NAMALWA (cell line): Measurements from ENCODE around the gene PRKCH.
"Not testable (repeated sequence)": the region's sequence is repeated elsewhere in the genome, so short reads cannot be mapped to it uniquely, and the experiment has no call there.

Source experiments
- DNase-seq: peaks from one replicate; pipeline ENCODE4 v3.0.0-alpha.2; 2015; ENCODE audit warnings: low spot score

PRKCH gene

DNA sequence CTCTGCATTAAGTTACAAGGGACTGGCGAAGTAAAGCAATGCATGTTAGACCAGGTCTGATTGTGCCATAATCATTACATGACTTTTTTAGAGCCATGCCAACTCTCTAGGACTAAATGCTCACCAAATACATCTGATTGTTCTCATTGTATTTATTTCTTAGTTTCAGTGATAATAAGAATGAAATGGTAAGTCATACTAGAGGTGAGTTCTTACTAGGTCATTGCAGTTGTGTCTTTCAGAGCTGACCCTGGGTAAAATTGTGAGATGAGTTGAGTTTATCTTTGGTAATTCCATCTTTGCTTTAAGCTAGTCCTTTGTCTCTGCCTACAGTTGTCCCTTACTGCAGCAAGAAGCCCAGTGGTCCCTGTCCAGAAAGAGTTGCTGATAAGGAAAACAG is 73.2 kb downstream of the PRKCH start:
- no peak for DNase-seq

DNA sequence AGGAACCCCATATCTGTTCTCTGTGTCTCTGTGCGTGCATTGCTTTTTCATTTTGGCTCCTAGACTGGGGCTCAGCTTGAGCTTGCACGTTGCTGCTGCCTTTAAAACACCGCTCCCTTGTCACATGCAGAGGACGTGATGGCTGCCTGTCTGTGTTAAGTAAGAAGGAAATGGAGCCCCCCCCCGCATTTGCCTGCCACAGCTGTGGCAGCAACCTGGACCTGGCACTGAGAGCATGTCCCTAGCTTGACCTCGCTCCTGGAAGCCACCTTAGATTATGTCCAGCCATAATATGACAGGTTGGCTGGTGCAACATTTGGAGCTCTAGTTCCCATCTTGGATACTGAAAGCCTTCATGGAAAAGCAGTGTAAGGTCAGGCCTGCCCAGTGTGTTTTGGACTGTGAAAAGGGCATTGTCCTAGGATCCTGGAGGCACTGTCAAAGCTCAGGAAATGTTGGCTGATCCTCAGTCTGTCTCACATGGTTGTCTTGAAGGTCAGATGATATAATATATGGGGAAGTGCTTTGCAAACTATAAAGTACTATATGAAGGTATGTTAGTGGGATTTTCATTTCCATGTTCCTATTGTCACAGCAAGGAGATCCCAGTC is 73.8 kb downstream of the PRKCH start:
- DNase-seq, result no peak

DNA sequence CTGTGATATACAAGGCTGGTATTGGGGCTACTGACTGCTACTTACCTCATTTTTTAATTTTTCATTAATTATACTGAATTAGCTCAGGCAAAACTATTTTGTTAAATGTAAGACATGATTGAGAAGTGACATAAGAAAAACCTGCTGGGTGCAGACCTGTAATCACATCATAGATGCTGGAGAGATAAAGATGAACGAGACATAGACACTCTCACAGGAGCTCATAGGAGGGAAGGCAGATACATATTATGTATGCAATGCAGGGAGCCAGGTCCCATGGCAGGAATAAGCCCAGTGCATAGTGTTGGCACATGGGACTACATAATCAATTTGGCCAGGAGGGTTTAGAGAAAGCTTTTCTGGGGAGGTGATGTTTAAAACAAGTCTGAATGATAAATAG is 74.9 kb downstream of the PRKCH start:
- no peak for DNase-seq

DNA sequence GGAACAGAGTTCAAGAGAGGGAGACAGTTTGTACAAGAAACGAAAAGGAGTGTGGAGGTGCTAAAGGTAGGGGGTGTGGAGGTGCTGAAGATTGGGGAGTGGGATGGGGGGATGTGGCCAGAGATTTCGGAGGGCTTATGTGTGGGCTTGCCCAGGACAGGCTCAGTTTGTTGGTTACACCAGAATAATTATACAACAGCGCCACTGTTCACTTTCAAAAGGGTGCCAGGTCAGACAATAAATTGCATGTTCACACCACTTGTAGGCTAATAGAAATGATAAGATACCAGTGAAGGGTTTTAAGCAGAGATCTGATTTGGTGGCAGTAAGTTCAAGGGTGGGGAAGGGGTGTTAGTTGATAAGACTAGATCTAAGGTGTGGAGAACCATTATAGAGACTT is 75.3 kb downstream of the PRKCH start:
- DNase-seq, result no peak

DNA sequence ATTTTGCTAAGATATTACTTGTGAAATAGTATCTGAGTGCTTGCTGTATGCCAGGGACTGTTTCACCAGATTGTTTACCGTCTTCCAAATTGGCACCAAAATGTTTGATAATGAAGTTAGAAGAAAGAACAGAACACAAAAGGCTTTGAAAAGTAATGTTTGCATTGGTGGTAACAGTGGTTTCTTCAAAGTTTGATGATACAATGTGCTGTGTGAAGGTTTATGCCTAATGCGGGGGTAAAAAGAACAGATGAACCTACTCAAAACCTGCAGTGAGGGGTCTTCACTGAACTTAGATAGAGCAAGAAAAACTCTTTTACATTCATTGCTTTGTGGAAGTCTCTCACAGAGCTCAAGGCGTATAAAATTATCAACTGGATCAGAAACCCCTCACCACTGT is 76.2 kb downstream of the PRKCH start:
- DNase-seq, result no peak

DNA sequence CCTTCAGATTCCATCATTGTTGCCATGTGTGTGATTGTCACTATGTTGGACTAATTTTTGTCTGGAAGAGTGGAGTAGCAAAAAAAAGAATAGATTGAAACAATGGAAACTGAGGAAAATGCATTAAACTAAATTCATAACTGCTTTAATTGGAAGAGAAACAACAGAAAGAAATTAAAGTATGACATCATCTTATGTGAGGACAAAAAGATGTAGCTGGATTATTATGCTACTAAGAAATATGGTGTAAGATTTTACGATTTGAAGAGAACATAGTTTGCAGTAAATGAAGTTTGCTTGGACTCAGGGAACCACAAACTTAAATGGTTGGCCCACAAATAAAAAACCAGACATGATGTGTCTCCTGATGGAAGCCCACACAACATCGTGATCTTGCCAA is 76.8 kb downstream of the PRKCH start:
- DNase-seq, result no peak

DNA sequence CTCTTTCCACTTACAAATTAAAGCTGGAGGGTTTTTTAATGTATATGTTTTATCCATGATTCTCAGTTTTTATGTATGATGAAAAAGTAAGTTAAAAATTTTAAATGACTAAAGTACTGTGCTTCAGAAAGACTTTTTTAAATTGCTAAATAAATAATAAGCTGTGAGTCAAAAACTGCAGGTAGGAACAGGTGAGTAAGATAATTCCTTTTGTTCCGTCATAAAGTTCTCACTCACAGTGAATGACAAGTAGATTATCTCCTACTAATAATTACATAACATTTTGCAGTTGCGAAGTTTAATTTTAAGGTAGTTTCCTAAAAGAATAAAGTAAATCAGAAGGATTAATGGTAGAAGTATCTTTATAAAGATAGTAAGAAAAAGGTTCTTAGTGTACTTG is 78.0 kb downstream of the PRKCH start:
- no peak for DNase-seq

DNA sequence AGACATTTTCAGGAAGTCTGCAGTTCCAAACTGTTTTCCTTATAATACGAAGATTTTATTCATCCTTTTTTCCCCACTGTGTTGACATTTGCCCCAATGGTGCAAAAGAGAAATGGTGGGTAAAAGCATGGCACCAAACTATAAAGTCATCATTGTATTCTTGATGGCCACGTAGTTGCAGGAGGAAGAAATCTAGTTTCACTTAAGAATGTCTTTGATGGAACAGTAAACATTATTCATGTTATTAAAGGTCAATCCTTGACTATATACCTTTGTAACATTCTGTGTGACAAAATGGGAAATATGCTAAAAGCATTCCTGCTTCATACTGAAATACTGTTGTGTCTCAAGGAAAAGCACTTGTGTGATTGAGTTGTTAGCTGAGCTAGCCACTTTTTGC is 80.1 kb downstream of the PRKCH start:
- no peak for DNase-seq

DNA sequence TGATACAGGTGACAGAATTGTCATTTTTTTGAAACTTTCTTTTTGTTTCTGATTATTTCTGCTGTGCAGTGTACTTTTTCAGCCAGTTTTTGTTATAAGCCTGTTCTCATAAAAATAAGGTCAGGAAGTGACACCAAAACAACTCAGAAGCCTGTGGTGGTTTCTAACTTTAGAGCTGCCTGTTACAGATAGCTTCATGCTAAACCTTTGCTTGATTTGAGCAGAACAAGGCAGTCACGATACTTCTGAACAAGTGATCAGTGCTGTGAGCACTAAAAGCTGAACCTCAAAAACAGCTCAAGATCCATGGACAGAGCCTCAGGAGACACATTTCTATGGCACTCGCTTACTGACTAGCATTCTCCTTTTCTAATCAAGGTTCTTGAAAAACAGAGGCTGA is 82.0 kb downstream of the PRKCH start:
- DNase-seq, result no peak

DNA sequence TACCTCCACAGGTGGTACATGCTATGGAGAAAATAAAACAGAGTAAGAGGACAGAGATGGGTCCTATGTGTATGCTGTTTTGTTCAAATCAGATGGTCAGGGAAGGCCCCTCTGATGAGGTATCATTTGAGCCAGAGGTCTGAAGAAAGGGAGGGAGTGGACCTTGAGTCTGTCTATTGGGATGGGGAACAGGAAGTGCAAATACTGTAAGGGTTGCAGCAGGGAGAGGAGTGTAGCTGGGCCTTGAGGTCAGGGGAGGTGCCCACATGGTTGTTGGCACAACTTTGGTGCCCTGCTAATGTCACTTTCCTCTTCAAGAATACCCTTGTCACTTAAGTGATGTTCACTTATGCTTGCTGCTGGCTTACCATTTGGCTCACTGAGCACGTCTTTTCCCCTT is 83.3 kb downstream of the PRKCH start:
- no peak for DNase-seq

DNA sequence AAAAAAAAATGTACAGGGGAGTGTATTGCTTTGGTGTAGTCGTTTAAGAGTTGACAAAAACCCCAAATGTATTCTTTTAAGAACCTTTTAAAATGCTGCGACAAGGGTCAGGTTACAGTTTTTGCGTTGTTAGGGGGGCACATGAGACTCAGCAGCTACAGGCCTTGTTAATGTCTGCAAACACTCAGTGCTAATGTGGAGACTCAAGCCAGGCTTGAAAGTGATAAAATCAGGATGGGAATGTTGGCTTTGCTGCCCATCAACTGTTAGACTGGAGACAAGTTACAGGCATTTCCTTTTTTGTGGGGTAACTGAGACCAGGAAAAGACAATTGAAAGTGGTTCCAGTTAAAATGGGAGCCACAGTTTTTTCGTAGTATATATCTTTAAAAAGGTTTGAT is 84.8 kb downstream of the PRKCH start:
- DNase-seq, result no peak

DNA sequence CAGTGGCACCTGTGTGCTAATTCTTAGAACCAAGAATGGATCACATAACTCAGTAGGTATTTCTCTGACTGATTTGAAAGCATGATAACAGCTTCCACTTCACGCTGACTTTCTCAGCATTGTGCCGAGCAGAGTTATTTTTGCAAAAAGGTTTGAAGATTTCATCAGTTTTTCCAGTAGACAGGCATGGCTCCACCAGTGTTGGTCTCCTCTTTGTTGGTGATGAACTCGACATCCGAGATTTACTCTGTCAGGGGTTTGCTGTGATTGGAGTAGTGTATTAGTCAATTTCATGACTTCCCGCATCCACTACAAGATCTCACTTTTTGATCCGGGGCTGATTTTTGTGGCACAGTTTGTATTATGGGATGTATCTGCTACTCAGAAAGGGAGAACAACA is 85.3 kb downstream of the PRKCH start:
- no peak for DNase-seq

DNA sequence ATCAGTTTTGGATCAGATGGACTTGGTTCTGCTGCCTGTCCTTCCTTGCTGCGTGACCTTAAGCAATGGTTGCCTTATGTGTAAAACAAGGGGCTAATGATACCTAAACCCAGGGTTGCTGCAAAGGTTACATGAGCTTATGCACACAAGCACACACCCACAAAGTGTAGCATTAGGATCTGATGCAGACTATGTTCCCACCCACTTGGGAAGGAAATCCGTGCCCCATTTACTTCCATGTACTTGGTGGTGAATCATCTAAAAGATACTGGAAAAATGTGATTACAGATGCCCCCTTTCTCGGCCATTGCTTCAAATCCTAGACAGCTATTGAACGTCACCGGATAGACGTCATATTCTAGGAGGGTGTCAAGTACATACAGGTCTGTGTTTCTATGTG is 87.1 kb downstream of the PRKCH start:
- DNase-seq, result no peak

DNA sequence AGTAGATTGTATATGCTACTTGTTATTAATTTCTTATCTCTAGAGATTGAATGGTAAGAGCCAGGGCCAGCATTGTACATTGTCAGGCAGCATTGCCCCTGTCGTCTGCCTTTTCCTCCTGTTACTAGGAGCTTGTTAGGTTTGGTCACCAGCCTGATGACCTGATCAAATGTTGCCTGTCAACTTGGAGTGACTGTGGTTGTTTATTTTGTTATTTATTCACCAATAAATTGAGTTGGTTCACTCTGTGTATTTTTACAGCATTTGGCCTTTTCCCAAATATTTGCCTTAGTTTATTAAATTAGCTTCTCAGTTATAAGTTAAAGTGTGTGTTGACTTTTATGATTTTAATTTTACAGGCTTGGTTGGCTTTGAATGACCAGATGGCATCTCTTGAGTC is 88.4 kb downstream of the PRKCH start:
- DNase-seq, result no peak

DNA sequence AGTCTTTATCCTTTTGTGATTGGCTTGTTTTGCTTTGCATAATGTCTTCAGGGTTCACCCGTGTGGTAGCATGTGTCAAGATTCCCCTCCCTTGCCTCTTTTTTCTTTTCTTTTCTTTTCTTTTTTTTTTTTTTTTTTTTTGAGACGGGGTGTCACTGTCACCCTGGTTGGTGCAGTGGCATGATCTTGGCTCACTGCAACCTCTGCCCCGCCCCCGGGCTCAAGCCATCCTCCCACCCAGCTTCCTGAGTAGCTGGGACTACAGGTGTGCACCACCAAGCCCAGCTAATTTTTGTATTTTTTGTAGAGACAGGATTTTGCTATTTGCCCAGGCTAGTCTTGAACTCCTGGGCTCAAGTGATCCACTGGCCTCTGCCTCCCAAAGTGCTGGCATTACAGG is 94.6 kb downstream of the PRKCH start:
- DNase-seq, result not testable (repeated sequence)

DNA sequence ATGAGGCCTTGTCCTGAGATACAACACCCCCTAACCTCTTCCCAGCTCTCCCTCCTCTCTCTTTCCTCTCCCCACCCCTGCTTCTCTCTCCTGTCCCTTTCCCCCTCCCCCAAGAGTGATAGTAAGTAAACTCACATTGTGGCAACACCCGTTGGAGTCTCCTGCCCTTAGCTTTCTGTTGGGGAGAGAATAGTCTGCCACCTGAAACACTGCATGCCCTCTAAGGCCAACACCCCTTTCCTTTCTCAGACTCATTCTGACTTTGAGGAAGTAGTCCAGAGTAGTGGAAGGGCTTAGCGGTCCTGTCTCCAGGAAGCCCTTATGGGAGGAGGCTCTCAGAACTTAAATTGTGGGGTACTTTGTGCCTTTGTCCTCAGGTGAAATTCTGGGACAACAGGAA is 95.2 kb downstream of the PRKCH start:
- DNase-seq, result no peak

DNA sequence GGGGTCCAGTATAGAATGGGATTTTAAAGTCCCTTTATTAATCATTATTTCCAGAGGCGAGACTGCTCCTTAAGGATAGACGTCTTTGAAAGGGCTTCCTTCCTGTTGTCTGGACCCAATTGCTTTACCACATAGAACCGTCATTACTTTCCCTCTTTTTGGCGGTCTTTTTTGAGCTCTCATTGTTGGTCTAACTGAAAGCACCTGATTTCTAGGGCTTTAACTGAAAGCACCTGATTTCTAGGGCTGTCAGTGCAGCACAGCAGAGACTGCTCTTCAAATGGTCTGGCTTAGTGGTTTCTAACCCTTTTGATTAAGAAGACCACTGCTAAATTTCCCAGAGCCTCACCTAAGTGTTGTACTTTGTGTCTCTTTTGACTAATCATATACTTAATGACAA is 95.8 kb downstream of the PRKCH start:
- DNase-seq, result no peak

DNA sequence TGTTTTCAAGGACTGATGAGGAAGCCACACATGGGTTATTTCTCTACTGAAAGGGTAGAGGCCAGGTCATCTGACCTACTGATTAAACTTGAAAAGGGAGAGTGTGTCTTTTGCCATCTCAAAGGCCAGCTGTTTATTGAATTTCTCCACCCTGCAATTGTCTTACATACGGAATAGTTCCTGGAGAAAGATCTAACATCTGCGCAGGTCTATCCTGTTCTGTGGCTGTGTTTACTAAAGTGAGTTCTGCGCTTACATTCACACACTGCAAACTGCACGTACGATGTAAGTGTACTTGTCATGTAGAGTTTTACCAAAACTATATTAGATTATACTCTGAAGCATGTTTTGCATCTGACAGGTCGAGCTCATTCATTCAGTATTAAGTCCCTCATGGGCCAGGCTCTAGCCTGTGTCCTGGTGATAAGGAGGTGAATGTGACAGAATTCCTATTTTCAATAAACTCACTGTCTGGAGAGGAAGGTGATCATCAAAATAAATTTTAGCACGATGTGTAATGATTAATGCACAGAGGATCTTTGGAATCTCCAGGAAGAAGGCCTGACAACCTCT is 96.6 kb downstream of the PRKCH start:
- no peak for DNase-seq

DNA sequence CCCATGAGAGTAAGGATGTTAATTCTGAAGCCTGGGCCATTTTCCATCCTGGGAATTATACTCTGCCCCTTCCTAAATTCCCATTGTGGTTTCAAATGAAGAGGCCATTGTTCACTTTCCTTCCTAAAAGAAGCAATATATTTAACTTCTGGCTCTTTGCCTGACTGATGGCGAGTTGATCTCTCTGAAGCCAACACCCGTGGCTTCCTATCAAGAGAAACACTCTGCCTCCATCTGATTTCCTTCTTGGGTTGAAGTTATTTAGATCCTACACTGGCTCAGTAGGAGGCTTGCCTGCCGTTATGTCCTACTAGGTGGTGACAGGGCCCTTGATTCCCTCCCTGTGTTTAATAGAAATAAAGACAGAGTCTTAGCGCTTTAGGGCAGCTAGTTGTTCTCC is 97.4 kb downstream of the PRKCH start:
- DNase-seq, result no peak

DNA sequence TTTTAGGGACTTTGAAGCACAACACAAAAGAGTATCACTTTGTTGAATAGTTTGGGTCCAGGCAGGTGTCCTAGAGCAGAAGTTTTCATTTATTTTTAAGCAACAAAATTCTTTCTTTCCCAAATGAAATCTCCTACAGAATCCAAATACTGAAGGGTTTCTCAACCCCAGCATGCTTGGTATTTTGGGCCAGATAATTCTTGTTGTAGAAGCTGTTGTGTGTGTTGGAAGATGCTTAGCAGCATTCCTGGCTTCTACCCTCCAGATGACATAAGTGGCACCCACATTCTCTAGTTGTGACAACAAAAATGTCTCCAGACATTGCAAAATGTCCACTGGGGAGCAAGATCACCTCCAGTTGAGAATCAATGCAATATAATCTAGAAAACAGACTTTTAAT is 97.8 kb downstream of the PRKCH start:
- no peak for DNase-seq

DNA sequence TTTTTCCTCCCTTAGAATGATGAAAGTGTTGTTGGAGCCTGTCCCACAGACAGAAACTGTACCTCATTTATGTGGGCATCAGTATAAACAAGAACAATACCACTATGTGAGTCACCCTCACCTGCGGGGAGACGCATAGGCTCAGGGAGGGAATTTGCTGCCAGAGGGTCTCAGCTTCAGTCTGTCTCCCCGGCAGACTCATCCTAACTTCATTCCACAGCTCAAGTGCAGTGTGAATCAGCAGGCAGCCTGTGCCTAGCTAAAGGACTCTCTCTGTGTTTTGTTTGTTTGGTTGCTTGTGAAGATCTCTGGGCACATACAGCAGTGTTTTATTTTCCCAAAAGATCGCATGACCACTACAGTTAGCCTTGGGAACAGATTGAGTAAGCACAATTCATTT is 98.9 kb downstream of the PRKCH start:
- no peak for DNase-seq

DNA sequence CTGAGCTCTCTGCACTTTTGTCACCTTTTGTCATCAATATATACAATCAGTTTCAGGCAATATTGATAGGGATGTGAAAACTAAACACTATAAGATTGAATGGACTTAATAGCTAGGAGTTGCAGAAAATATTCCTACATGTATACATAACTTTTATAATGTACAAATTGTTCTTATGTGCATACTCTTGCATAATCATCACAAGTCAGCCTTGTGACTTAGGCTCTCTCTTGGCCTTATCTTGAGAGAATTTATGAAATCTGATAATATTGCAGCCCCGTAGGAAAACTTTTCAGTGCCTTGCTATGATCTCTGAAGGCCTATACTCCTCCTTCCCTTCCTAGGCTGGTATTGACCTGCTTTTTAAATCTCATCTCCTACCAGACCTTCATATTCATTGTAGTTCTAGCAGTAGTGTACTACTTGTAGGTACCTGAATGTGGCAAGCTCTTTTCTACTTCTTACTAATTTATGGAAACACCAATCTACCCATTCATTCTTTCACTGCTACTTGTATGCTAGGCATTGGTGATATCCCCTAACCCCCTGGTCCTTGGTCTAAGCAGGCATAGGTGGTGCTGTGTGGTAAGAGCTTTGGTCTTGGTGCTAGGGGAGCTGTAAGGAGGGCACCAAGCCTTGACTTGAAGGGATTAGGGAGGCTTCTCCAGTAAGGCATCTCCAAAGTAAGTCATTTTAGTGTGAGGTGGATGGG is 100.0 kb downstream of the PRKCH start:
- no peak for DNase-seq

DNA sequence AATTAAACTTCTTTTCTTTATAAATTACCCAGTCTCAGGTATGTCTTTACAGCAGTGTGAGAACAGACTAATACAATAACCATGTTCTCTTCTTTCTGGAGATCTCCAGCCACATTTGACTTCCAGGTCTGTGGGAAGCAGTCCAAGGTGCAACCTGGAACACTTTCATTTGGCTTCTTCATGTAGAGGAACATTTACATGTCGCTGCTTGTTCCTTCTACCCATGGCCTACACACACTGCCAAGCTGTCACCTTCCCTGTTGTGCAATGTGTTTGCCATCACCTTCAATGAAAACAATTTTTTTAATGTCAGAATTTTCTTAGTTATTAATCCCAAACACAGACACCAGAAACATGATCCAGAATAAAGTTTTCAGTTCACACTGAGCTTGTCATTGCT is 104.7 kb downstream of the PRKCH start:
- DNase-seq, result no peak

DNA sequence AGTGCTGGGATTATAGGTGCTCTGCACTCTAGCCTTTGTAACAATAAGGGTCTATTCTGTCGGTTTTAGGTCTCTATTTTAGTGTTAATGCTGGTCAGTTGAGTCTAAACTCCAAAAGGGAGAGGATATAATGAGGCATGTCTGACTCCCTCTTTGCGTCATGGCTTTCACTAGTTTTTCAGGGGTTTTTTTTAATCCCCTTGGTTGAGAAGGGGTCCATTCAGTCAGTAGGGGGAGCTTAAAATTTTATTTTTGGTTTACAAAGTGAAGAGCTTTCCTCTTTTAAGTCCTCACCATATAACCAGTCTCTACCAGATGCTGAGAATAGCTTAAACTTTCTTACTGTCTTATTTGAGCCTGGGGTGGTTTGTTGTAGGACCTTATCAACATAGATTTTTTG is 106.9 kb downstream of the PRKCH start:
- DNase-seq, result peak; percentile 1
